GM18526 (cell line): ENCODE results near the gene MROH7.

Experiments
- POLR2A ChIP-seq: IDR thresholded peaks from 3 replicates; pipeline ENCODE4 v1.6.1; 2011; ENCODE audit not compliant: insufficient read length; ENCODE audit errors: extremely low read depth

MROH7 gene

GRCh38 chr1:54640863-54641836 lies at the start of gene MROH7:
TSS of gene MROH7 (plus strand) at chr1:54641786. CDS start at chr1:54652927, 11,141 bp downstream.
- no peak for TF ChIP-seq POLR2A

- no peak for TF ChIP-seq POLR2A
These were observed 47.9 kb upstream of the MROH7 start for GRCh38 chr1:54593571-54594160.

DNA sequence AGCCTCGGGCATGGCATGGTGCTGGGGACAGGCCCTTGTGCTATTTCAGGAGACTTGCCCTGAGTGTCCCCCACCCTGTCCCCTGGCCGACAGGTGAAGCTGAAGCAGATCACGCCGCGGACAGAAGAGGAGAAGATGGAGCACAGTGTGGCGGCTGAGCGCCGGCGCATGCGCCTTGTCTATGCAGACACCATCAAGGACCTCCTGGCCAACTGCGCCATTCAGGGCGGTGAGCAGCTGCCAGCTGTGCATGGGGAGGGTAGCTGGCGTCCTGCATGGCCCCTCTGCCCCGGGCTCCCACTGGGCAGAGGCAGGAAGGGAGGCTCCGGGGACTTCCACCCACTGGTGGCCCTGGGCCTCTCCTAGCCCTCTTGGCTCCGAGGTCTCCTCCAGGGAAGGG lies 47.1 kb upstream of the MROH7 start:
- TF ChIP-seq POLR2A: no peak

- no peak for TF ChIP-seq POLR2A
These were observed 45.6 kb upstream of the MROH7 start for GRCh38 chr1:54595956-54596498.

DNA sequence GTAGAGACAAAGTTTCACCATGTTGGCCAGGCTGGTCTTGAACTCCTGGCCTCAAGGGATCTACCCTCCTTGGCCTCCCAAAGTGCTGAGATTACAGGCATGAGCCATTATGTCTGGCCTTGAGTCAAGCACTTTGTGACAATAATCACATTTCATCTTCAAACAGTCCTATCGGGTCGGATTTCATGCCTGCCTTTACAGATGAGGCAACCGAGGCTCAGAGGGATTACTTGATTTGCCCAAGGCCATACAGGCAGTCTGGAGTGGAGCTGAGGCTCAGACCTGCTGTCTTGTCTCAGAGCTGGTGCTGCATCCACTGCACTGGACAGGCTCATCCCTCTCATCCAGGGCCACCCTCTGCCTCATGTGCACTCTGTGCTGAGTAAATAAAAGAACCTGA lies 44.8 kb upstream of the MROH7 start:
- no peak for TF ChIP-seq POLR2A

DNA sequence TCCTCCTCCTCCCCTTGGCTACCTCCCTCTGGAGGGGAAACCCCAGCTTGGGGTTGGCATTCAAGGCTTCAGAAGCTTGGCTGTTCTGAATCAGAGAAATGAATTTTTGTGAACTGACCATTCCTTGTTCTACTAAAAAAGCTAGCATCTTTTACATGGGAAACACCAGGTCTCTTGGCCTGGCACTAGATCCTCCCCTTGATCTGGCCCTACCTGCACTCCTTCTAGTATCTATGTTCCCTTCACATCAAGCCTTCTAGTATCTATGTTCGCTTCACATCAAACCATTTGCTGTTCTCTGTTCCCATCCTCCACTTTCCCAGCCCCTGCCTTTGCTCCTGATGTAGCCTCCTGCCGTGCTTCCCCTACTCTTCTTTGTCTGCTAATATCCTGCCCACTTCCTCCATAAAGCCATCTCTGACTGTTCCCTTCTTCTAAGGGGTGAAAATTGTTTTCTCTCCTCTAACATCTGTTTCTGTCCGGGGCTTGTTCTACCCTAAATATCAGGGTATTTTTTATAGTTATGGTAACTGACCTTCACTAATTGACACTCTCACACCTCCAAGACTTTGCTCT lies 44.0 kb upstream of the MROH7 start:
- TF ChIP-seq POLR2A: no peak

DNA sequence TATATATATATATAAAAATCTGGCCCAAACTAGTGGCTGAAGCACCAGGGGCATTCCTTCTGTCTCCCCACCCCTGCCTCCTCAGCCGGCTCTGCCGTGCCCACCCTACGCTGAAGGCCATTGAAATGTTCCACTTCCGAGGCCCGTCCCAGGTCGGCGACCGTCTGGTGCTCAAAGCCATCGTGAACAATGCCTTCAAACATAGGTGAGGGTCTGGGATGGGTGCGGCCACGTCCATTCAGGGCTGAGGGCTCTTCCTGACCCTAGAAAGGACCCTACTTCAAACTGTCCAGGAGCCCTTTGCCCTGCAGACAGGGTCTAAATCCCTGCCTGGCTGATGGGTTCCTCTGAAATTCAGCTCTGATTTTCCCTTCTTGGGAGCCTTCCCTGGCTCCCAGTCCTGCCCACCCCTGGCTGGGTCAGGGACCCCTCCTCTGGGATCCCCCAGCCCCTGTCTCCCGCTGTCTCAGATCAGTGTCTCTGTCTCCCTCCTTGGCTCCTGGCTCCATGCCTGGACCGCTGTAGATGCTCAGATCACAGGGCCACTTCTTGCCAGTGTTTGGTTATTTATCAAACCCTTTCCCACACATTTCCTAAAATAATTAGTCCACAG lies 42.3 kb upstream of the MROH7 start:
- TF ChIP-seq POLR2A: no peak

DNA sequence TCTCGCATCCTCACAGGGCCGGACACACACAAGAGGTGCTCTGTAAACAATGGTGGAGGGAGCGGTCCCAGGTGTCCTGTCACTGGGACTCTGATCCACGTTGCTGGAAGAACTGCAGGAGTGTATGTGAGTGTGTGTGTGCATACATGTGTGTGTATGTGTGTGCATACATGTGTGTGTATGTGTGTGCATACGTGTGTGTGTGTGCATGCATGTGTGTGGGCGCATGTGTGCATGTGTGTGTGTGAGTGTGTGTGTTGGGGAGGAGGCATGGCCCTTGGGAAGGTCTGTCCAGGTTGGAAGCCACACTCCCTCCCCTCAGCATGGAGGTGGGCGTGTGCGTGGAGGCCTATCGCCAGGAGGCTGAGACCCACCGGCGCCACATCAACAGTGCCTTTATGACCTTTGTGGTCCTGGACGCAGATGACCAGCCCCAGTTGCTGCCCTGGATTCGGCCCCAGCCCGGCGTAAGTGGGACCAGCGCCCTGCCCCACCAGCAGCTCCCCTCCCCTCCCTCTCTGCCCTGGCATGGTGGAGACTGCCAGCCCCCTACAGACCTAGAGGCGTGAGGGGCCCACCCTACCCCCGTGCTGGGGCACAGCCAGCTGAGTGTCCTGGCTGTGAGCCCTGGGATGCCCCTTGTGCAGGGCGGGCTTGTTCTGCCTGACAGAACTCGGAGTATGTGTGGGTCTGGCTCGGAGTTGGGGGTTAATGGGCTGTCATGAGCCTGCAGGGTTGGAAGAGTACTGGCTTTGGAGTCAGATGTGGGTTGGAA lies 40.5 kb upstream of the MROH7 start:
- no peak for TF ChIP-seq POLR2A

DNA sequence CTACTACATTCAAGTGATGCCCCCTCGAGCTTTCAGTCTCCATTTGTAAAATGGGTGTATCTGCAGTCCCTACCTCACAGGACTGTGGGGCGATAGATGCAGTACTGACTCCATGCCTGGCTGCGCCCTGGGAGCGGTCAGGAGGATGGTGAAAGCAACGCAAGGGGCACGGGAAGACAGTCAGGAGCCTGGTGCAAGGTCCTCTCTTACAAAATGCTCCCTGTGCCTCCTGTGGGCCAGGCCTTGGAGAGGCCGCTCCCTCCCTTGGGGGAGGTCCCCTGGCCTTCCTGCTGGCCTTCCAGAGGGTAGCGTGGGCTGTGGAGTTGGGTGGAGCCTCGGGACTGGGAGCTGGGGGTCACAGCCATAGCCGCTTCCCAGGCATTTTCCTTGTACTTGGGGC lies 39.9 kb upstream of the MROH7 start:
- TF ChIP-seq POLR2A: no peak

- TF ChIP-seq POLR2A: no peak
These were observed 39.0 kb upstream of the MROH7 start for GRCh38 chr1:54602554-54602953.

GRCh38 chr1:54603241-54603640 lies 38.3 kb upstream of the MROH7 start:
- no peak for TF ChIP-seq POLR2A

DNA sequence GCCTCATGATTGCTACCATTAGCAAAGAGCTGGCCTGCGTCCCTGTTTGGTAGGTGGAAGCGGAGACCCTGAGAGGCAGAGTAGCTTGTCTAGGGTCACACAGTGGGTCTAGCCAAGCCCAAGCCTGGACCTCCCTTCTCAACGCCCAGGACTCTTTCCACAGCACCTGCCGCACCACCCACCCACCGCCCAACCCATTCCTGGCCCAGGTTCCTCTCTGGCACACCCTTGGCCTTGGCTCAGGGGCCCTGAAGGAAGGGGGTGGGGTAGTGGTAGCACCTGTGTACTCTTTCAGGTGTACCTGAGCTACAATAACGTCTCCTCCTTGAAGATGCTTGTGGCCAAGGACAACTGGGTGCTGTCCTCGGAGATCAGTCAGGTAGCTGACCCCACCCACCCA lies 37.5 kb upstream of the MROH7 start:
- TF ChIP-seq POLR2A: no peak

DNA sequence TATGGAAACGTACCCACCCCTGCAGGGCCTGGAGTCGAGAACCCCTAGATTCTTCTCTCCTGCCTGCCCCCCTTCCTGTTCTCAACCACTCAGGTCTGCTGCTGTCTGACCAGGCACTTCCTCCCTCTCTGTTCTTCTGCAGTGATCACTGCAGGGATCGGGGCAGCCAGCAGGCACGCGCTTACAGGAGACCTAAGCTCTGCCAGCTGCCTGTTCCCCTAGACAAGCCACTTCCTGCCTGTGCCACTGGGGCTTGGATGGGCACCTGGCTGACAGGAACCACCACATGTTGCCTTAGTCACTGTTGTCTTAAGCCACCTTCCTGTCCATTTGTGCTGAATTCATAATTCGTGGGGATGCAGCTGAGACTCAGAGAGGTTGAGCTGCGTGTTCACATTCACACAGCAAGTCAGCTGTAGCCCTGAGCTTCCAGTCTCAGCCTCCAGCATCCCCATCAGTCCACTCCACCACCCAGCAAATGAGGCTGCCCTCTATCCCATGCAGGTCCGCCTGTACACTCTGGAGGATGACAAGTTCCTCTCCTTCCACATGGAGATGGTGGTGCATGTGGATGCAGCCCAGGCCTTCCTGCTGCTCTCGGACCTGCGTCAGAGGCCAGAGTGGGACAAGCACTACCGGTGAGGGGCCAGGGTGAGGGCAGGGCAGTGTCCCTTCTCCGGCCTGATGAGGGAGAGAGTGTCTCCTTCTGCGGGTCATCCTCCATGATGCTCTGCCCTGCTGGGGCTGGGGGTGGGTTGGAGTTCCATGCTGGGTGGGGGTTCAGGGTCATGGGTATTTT lies 36.8 kb upstream of the MROH7 start:
- TF ChIP-seq POLR2A: no peak
